Vagina (tissue), 2 donors: ENCODE results near the gene RPS8.

Experiments used
- POLR2A ChIP-seq, 2 donors: fragments of 450-650 bp; IDR thresholded peaks; one replicate each; pipeline ENCODE4 v1.6.1; 2017; ENCODE audit warnings: antibody characterized with exemption in 2 of 2, mild to moderate bottlenecking in 2 of 2, moderate library complexity in 2 of 2
- TF ChIP-seq, protein P1 (sequence below), 3 experiments: fragments of 450-650 bp in 2 of 3; fragments of 200-600 bp in 1 of 3; sonication (generic) in 1 of 3; IDR thresholded peaks; one replicate each; pipeline ENCODE4 v1.5.1; 2017 to 2019; ENCODE audit warnings: antibody characterized with exemption in 3 of 3, mild to moderate bottlenecking in 2 of 3, moderate library complexity in 2 of 3

DNA sequence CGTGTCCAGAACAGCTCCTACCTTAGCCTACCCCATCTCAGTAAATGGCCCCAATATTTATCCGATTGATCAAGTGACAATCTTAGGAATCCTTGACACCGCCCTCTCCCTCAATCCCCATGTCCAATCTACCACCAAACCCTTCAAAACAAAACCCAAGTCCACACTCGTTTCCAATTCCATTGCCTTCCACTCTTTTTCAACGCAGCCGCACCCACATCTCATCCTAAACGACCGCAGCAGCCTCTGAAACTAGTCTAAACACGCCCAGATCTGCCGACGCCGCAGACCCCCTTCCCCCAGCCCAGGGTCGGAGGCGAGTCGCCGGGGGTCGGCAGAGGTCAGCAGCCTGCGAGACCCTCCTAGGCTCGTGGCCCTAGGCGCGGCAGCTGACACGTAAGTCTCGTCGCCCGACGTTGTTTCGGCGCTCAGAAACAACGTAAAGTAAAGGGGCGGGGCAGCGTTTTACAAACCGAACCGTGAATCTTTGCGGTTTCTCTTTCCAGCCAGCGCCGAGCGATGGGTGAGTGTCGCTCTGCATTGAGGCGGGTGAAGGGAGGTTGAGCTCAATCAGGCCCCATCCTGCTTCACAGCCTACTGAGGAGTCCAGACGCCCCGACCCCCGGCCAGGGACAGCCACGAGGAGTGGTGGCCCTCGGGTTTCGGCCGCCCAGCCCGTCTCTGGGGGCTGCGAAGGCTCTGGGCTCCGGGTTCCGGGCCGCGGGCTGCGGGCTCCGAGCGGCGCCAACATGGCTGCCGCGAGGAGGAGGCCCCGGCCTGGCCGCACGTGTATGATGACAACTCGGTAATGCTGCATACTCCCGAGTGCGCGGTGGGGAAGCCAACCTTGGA is at the start of gene RPS8:
- TF ChIP-seq, protein P1, sequence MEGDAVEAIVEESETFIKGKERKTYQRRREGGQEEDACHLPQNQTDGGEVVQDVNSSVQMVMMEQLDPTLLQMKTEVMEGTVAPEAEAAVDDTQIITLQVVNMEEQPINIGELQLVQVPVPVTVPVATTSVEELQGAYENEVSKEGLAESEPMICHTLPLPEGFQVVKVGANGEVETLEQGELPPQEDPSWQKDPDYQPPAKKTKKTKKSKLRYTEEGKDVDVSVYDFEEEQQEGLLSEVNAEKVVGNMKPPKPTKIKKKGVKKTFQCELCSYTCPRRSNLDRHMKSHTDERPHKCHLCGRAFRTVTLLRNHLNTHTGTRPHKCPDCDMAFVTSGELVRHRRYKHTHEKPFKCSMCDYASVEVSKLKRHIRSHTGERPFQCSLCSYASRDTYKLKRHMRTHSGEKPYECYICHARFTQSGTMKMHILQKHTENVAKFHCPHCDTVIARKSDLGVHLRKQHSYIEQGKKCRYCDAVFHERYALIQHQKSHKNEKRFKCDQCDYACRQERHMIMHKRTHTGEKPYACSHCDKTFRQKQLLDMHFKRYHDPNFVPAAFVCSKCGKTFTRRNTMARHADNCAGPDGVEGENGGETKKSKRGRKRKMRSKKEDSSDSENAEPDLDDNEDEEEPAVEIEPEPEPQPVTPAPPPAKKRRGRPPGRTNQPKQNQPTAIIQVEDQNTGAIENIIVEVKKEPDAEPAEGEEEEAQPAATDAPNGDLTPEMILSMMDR (IDR thresholded peaks at IDR 0.05): peak in 1 of 3 experiments; percentile 16
- TF ChIP-seq POLR2A (IDR thresholded peaks at IDR 0.05): peak in 1 of 2 donors; percentile 89
